Ecto neural progenitor cell (in vitro differentiated cells): ENCODE results near the gene PDE4D.
"Not testable (repeated sequence)": the region's sequence is repeated elsewhere in the genome, so short reads cannot be mapped to it uniquely, and the experiment has no call there.

Experiments
- DNase-seq: peaks from one replicate; pipeline ENCODE4 v3.0.0-alpha.2; 2018; ENCODE audit warnings: low spot score

PDE4D gene

DNA sequence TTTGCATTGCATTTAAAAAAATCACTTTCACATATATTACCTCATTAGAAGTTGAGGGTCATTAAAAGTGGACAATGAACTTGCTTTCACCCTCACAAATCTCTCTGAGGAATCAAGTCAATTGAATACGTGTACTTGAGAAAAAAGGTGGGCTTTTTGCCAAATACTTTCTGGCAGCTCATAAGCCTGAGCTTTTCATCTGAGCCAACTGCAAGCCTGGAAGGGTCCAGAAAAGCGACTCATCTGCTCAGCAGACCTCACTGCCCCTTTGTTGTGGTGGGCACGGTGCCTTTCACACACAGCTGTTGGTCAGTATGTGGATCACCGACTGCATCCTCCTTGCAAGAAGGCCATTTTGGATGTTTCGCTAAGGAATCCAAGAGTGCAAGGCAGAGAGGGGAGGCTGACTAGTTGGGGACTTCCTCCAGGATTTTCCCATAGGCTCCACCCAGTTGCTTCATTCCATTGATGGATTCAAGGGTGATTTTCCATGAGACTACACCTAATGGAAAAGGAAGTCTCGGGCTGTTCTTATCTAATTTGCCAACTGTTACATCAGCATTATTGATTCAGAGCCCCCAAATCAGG is 564.7 kb downstream of the PDE4D start:
- DNase-seq = no peak

DNA sequence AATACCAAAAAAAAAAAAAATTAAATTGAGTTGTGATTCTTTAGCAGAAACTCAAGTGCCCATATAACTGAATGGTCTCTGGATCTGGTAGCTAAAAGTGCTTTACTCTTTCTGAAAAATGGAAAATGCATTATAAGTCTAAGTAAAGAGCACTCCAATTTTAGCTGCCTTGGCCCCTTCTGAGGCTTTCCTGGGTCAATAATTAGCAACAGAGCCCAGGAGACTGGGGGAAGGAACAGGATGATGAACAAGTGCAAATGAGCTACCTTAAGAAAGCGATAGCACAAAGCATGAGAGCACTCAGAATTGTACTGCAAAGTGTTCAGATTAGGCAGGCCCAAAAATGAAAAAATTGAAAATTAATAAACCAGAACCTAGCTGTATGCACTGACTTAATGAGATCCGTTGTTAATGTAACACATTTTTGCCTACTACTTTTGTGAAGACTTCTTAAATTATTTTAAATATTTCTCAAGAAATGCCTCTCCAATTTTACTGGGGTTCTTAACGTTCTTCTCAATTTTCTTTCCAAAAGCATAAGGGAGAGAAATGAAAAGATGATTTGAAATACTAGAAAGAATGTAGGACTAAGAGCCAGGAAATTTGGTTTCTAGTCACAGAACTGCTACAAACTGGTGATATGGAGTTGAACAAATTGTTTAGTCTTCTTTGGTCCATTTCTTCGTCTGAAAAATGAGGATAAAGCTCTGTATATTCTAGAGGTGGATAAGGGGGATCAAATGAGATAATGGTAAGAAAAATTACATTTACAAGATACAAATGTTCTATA is 566.1 kb downstream of the PDE4D start:
- no peak for DNase-seq

DNA sequence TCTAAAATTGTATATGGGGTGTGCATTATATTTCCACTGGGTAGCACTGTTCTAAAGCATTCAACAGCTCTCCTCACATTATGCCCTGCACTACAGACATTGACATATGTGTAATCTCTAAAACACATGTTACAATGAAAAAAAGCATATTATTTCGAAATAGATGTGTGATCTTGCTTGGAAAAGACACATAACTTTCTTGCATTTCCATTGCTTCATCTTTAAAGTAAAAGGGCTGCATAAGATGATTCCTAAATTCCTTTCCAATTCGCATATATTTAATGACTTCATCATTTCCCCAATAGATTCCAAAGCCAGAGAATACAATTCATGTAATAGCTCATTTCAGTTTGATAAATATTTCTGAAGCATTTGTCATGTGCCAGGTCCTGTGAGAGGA is 566.9 kb downstream of the PDE4D start:
- no peak for DNase-seq

DNA sequence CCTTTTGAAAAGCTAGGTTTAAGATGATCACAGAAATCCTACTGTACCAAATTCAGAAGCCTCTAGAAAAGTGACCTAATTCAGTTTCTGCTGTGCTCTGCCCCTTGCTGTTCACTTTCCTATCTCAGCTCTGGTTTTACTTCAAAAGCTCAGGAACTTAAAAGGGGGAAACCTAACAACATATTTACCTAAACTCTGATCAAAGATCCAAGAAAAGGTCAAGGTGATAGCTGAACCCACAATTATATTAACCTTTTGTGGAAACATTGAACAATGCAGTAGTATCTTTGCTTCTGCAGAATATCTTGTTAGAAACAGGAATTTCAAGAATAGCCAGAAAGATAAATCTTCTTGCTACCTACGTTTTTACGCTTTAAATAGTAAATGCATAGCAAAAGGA is 568.5 kb downstream of the PDE4D start:
- DNase-seq = no peak

DNA sequence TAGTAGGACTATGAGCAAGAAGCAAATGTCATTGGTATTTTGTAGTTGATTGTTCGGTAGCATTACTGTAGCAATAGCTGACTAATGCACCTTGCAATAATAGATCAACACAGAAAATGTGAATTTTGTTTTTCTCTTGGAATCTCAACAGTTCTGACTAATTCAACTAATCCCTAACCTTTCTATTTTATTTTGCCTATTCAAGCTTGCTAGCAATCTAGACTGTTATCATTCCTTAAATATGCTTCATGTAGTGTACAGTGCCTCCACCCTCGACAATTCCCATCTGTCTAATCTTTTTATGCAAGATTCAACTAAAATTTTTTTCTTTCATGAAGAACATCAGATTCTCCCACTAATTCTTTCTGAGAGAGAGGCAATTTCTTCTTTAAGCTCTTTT is 570.6 kb downstream of the PDE4D start:
- DNase-seq = no peak

DNA sequence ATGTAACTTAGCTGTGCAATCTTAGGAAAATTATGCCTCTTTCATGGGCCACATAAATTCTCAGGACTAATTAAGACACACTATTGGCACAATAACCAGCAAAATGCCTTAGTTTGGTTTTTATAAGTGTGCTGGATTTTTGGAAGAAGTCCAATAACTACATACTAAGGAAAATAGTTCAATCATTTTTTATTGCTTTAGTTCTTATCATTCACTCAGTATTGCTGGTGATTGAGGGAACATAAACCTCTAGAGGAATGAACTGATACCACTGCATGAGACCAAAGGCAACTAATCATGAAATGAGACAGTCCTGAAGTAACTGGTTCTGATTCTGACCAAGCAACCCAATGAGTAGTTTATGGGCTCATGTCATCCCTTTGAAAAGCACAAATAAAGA is 571.5 kb downstream of the PDE4D start:
- no peak for DNase-seq

DNA sequence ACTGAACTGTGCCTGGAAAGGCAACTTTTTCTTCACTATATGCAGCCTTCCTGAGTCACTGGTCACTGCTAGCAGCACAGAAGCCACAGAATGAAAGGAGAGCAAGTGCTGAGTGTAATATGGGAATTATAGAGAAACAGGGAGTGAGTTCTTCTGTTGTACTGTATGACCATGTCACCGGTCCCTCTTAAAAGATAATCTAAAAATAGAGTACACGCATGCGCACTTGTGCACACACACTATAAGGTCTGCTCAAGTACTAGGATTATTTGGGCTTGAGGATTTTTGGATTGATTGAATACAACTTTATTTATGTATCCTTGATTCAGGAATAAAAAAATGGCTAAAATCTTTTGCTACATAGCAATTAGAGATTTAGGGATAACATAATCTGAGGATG is 571.9 kb downstream of the PDE4D start:
- no peak for DNase-seq

DNA sequence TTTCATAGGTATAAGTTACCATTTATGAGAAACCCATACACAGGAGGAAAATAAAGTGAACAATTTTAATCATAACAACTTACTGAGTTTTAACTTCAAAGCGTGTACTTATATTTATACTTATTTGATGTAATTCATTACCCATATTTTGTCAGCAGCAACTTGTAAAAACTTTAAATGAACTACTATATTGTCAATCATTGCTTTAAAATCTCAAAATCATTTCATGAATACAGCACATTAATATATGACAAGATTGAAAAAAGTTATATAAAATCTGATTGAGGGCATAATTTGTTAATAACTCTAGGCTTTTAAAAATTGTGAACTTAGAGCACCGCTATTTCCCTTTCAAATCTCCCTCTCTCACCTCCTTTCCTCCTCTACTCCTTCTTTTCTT is 573.1 kb downstream of the PDE4D start:
- DNase-seq = no peak

DNA sequence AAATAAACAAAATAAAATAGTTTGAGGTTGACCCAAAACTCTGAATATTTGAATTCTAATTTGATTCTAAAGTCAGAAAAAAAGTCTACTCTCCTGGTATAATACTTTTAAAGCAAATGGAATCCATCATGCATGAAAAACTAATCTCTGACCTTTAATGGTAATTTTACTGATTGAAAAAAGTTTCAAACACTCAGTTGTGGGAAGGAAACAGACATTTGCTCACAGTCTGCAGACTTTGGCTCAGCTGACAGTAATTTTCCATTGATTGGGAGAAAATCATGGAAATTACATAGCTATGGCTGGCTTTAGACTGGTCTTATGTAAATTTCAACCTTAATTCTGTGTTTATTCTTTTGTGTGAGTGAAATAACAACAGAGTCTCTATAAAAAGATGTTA is 574.3 kb downstream of the PDE4D start:
- no peak for DNase-seq

DNA sequence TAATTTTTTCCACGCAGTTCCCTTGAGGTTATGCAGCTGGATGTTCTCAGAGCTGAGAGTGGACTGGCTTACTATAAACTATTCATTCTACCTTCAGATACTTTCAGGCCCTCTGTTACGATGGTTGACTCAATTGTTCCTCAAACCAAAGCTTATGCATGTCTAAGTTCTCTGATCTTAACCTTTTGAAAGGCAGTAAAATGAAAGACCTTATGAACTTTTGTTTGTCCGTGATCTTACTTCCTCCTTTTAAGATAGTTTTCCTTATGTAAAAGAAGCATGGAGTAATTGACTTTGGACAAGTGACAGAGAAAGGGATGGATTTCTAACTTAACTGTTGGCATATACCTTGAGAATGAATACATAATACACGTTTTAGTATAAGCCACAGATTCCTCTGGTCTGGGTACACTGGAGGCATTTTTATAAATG is 575.7 kb downstream of the PDE4D start:
- no peak for DNase-seq

DNA sequence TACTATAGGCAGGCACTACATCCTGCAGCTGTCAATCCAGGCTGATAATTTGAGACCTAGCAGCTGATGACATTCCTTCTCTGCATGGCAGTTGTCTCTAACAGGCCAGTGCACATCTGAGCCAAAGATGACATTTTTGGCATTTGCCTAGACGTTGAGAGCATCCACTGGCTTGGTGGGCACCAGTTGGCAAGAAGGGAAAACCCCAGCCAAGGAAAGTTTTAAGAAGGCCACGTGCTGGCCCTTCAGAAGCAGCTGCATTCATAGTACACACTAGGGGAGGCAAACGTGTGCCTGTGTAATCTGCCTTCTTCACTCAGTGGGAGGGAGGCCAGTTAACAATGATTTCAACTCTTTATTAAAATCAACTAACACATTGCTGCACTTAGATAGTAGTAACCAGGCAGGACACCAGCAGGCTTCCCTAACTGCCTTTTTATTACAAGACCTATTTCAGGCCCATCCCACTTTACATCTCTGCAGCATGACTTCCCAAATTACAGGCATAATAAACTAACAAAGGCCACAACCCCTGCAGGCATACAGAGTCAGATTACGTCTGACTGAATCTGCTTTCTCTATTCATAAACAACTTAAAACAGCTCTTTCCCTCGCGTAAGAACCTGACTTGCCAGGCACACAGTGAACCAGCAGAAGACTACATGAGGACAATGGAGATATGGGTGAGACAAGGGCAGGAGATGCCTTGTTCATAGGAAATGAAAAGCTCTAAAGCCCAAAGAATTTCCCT is 576.3 kb downstream of the PDE4D start:
- DNase-seq = peak; percentile 56

DNA sequence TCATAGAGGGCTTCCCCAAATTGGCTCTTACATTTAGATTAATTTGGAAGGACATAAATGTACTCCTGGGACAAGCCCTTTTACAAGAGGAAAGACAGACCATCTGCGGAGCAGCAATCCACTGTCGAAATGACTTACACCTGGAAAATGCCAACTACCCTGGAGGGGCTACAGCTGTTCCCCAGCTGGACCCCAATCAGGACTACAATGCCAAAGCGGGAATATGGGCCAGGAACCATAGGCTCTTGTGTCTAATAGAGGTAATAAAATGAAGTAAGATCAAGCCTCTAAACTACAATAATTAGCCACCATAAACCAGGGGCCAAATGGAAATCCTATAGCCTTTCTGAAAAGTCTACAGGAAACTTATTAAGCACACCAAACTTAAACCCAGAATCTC is 581.3 kb downstream of the PDE4D start:
- DNase-seq = no peak

DNA sequence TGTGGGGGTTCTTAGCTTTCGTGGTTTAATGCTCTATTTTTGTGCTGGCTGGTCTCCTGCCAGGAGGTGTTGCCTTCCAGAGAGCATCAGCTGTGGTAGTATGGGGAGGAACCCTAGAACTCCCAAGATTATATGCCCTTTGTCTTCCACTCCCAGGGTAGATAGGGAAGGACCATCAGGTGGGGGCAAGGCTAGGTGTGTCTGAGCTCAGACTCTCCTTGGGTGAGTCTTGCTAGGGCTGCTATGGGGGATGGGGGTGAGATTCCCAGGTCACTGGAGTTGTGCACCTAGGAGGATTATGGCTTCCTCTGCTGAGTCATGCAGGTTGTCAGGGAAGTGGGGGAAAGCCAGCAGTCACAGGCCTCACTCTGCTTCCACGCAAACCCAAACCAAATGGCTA is 584.8 kb downstream of the PDE4D start:
- DNase-seq = not testable (repeated sequence)

DNA sequence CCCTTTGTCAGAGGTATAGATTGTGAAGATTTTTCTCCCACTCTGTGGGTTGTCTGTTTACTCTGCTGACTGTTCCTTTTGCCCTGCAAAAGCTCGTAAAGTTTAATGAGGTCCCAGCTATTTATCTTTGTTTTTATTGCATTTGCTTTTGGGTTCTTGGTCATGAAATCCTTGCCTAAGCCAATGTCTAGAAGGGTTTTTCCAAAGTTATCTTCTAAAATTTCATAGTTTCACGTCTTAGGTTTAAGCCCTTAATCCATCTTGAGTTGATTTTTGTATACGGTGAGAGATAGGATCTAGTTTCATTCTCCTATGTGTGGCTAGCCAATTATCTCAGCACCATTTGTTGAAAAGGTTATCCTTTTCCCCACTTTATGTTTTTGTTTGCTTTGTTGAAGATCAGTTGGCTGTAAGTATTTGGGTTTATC is 590.2 kb downstream of the PDE4D start:
- DNase-seq = not testable (repeated sequence)

DNA sequence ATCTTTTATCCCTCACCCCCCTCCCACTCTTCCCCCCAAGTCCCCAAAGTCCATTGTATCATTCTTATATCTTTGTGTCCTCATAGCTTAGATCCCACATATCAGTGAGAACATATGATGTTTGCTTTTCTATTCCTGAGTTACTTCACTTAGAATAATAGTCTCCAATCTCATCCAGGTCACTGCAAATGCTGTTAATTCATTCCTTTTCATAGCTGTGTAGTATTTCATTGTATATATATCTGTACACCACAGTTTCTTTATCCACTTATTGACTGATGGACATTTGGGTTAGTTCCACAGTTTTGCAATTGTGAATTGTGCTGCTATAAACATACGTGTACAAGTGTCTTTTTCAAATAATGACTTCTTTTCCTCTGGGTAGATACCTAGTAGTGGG is 591.0 kb downstream of the PDE4D start:
- not testable (repeated sequence) for DNase-seq

DNA sequence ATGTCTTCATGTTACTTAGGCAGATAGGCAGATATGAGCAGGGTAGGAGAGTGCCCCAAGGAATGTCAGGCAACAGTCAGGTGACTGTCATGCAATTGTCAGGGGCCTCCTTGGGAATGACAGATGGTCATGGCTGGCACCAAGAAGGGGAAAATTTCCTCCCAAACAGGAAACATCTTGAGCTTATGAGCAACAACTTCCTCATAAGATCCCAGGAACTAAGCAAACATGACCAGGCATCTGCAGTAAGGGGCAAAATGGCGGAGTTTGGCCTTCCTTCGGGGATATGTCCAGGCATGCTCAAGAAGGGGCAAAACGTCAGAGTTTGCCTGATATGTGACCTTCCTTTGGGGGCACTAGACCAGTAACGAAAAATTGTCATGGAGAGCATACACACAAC is 591.8 kb downstream of the PDE4D start:
- DNase-seq = no peak

DNA sequence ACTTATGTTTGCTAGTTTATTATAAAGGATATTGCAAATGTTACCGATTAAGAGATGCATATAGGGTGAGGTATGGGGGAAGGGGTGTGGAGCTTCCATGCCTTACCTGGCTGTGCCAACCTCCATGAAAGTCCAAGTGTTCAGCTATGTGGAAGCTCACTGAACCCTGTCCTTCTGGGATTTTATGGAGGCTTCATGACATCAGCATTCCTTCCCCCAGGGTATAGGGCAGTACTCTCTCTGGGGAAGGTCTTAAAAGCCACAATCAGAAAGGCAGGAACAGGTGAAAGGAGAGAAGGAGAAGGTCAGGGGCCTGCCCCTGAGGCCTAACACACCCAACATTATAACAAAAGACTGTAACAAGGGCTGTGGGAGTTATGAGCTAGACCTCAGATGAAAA is 592.6 kb downstream of the PDE4D start:
- no peak for DNase-seq

DNA sequence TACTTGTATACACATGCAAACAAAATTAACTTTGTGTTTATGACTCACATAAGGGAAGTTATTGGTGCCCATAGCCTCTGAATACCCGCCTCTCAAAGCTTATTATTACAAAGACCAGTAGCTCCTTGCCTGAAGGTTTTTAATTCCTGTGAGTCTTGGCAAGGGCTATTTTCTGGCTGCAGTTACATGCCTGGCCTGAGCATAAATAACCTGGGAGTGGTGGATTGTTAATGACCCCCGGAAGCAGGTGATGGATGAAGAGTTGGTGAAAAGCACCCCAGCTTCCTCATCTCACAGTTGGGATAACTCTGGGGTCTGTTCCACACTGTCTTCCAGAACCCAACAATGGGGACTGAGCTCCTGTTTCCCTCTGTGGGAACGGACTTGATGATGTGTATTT is 594.5 kb downstream of the PDE4D start:
- no peak for DNase-seq

DNA sequence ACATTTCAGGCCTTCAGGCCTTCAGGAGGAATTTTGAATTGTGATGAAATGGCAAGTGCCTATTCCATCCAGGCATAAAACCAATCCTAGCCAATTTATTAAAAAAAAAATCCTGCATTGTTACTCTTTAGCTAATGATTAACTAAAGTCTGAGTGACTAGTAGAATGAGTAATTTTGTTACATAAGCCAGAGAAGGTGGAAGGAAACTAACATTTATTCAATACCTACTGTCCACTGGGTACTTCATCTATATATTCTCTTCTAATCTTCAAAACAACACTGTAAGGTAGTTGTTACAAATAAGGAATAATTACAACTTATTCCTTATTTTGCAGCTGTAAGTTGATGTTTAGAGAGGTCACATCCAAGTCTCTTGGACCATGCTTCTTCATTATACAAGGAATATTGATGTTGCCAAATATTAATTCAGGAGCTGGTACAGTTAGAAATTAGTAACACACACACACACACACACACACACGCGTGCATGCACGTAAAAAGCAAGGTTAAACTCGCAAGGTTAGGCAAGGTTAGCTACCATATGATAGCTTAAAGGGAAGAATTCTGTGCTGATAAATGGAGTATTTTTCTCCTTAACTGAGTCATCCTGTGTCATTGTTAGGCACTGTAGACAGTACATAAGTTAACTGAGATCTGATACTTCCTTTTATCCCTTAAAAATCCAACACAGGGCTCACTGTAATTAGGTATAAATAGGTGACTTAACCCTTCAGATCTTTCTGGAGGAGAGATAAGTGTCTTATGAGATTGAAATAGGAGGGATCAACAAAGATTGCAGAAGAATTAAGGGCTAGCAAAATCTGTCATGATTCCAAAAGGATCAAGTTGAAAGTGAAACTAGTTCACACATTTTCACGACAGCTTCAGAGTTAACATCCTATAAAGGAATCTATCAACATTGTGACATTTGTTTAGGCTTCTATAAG is 596.9 kb downstream of the PDE4D start:
- no peak for DNase-seq

DNA sequence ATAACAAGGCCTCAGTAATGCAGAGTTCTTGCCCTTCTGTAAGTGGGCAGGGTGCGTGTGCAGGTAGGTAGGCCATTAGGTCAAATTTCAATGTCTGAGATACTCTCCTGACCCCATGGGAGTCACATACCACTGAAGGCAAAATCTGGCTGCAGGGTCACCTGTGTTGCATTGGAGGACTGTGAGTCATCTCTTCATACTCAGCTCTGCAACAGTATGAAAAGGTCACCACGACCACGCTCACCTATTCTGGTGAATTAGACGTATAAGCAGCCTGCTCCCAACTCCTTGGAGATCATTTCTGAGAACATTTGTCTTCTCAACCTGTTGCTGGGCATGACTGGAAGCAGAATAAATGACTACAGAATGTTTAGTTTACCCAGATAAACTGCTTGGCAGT is 599.8 kb downstream of the PDE4D start:
- DNase-seq = no peak

DNA sequence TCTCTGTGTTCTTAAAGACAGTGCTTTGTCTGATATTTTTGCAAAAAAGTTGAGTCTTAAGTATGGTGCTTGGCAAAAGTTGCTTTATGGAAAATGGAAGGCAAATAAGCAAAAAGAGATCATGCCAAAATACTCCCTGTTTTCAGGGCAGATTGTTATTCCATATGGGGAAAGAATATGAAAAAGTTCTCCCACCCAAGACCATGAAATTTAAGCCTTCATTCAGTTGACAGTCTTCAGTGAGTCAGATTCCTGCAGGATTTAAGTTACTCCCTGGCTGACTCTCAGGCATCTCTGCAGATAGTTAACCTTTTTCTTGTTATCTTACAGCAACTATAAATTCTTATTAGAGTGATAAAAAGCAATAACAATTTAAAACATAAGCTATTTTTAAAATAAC is 601.6 kb downstream of the PDE4D start:
- DNase-seq = no peak

DNA sequence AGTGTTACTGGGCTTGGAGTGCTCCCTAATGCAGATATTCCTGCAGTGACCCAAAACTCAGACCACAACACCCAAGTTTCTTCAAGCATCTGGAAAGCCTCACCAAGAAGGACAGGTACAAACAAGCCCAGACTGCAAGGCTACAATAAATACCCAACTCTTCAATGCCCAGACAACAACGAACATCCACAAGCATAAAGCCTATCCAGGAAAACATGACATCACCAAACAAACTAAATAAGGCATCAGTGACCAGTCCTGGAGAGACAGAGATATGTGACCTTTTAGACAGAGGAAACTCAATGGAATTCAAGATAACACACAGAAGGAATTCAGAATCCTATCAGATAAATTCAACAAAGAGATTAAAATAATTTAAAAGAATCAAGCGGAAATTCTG is 605.6 kb downstream of the PDE4D start:
- DNase-seq = no peak
